Measurements from ENCODE around the gene RBBP9.

DNA sequence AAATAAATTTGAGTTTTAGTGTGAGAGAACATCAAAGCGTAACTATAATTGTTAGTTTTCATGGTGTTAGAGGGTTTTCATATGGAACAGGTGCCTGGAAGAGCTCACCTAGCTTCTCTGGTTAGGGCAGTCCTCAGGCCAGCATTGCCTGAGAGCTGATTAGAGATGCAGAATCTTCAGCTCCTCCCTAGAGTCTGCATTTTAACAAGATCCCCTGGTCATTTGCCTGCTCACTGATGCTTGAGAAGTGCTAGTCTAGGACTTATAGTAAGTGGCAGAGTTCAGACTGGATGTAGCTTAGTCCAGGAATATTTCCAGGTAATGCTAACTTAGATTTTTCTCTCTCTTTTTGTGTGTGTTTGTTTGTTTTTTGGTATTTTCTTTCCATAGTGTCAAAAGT lies 48.5 kb upstream of the RBBP9 start:
- TF ChIP-seq POLR2A (IDR thresholded peaks at IDR 0.05) = no peak
- TF ChIP-seq, protein P1, sequence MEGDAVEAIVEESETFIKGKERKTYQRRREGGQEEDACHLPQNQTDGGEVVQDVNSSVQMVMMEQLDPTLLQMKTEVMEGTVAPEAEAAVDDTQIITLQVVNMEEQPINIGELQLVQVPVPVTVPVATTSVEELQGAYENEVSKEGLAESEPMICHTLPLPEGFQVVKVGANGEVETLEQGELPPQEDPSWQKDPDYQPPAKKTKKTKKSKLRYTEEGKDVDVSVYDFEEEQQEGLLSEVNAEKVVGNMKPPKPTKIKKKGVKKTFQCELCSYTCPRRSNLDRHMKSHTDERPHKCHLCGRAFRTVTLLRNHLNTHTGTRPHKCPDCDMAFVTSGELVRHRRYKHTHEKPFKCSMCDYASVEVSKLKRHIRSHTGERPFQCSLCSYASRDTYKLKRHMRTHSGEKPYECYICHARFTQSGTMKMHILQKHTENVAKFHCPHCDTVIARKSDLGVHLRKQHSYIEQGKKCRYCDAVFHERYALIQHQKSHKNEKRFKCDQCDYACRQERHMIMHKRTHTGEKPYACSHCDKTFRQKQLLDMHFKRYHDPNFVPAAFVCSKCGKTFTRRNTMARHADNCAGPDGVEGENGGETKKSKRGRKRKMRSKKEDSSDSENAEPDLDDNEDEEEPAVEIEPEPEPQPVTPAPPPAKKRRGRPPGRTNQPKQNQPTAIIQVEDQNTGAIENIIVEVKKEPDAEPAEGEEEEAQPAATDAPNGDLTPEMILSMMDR (IDR thresholded peaks at IDR 0.05) = no peak

All from heart left ventricle (tissue), 13 donors.